ENCODE data around the gene SEC61A1.

SEC61A1 gene

DNA sequence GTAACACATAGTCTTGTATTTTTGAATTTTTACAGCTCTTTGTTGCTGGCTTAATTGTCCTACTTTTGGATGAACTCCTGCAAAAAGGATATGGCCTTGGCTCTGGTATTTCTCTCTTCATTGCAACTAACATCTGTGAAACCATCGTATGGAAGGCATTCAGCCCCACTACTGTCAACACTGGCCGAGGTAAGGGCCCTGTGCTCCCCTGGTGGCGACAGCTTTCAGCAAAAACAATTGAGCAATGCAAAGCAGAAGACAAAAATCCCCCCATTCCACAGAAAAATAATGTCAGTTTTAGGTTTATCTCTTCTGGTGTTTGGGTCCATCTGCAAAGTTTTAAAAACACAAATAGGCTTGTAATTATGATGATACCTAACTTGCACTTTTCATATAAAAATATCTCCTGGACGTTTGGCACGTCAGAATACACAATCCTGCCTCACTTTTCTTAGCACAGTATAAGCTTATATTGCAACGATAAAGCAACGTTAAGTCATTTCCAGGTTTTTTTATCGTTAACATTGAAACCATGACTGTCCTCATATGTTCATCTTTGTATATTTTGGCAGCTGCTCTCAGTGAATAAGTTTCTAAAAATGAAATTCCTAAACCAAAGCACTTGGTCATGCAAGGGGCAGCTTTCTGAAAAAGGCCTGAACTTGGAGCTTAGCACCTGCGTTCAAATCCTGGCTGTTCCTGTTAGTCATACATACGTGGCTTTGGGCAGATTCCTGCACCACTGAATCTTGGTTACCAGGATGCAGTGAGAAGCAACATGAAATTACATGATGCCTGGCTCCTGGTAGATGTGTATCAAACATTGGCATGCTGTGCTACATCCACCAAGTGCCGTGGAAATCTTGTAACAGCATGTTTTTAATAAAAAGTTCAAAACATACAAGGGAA, 8.5 kb downstream of the SEC61A1 start:
- DNase-seq, result no peak

GRCh38 chr3:128062033-128062745, 10.0 kb downstream of the SEC61A1 start:
- DNase-seq, result no peak

GRCh38 chr3:128063865-128064264, 11.6 kb downstream of the SEC61A1 start:
- no peak for DNase-seq

DNA sequence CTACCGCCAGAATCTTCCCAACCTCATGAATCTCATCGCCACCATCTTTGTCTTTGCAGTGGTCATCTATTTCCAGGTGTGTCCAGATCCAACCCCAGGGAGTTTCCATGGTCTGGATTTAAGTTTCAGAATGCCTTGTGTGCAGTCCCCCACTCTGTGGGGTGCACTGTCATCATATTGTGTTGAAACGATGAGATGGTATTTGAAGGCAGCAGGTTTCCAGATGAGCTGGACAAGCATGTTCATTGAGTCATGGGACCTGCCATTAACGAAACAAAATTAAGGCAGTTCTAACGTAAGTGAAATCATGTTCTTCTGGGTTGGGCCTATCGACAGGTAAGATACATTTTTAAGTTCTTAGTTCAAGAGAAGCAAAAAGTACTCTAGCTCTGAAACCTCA, 12.7 kb downstream of the SEC61A1 start:
- no peak for DNase-seq

DNA sequence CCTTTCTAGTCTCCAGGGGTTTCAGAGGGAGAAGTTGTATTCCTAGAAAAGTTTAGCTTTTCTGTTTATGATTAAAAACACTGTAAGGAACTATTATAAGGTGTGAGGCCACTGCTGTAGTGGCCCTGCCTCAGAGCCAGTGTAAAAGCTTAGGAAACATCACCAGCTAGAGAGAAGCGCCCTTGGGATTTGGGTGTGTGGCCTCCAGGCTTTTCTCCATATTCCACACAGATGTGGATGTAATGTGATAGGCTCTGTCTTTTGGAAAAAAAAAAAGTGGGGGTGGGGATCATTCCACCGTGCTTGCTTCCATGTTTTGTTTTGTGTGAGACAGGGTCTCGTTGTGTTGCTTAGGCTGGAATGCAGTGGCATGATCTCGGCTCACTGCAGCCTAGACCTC, 13.9 kb downstream of the SEC61A1 start:
- no peak for DNase-seq

- DNase-seq, result no peak
Observed at GRCh38 chr3:128066676-128067075, 14.4 kb downstream of the SEC61A1 start.

GRCh38 chr3:128067489-128067888, 15.3 kb downstream of the SEC61A1 start:
- no peak for DNase-seq

DNA sequence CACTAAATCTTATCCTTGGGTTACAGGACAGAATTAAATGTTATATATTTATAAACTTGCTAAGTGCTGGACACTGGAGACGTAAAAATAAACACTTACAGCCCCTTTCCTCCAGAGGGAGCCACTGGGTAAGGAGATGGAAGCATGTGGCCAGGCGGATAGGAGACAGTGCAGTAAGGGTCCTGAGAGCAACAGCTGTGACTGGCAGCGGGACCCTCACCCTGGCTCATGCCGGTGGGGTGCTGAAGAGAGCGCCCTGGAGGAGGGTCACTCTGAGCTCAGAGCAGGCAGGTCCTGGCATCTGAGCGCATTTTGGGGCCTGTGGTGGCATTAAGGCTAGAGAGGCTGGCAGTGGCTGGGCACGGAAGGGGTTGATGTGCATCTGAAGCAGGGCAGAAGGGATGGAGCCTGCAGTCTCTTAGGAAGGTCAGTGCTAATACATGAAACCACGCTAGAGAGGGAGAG, 16.0 kb downstream of the SEC61A1 start:
- no peak for DNase-seq

GRCh38 chr3:128069271-128069670, 17.0 kb downstream of the SEC61A1 start:
- no peak for DNase-seq

DNA sequence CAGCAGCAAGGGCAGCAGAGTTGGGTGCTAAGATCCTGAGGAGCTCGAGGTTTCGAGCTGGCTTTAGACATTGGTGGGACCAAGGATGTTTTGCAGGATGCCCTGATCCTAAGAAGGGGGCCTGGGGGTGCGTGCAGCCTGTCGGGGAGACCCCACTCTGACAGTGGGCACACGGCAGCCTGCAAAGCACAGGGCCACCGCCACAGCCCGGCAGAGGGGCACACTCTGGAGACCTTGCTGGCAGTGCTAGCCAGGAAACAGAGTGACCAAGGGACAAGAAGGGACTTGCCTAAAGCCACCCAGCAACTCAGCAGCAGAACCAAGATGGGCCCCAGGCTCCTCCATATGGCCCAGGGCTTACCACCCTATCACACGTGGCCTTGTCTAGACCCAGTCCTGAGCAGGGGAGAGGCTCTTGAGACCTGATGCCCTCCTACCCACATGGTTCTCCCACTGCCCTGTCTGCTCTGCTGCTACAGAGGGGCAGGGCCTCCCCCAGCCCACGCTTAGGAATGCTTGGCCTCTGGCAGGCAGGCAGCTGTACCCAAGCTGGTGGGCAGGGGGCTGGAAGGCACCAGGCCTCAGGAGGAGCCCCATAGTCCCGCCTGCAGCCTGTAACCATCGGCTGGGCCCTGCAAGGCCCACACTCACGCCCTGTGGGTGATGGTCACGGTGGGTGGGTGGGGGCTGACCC, 18.8 kb downstream of the SEC61A1 start:
- DNase-seq, result no peak

GRCh38 chr3:128071771-128072453, 19.7 kb downstream of the SEC61A1 start:
- no peak for DNase-seq

DNA sequence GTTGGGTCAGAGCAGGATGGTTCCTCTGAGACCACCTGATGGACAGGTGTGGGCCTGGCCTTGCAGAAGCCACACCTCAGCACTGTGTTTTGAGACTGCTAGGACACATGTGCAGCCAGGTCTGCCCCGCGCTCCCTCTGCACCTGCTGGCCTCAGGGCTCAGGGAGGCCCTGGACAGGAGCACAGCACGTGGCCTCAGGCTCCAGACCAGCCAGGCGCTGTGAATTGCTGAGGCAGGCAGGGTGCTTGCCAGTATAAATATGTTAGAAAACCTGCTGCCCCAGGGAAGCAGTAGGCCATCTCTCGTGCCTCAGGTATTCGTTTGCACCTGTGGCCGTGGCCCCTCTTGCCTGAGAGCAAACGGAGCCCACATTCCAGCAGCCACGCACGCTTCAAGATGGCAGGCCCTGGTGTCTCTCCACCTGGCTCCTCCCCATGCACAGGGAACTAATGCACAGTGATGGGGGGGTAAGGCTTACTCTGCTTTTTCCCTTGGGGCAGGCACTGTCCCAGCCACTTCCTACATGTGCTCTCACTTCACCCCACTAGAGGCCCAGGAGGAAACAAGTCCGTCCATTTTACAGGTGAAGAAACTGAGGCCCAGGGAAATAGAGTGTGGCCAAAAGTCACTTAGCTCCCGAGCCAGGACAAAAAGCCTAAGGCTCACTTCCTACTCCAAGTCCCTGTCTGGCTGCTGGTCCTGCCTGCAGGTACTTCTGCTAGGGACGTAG, 20.4 kb downstream of the SEC61A1 start:
- no peak for DNase-seq

DNA sequence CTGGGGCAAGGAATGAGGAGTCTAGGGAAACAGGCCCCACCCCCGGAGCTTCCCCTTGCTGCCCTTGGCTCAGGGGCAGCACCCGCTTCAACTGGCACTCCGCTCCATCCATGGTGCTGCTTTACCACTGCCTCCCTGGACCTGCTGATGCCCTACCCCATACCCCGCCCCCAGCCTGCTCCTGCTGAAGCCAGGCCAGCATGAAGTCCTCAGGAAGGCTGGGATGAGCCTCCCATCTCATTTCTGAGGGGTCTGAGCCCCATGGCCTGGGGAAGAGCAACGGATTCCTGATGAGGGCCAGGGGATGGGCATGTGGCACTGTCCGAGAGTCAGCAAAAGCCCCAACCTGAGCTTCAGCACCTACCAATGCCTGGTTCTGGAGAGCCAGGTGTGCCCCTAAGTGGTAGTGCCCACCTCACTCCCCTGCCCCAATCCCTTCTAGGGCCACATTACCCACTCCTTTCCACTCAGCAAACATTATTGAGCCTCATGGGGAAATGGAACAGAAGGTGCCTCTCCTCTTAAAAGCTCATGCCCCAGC, 21.0 kb downstream of the SEC61A1 start:
- DNase-seq, result no peak

DNA sequence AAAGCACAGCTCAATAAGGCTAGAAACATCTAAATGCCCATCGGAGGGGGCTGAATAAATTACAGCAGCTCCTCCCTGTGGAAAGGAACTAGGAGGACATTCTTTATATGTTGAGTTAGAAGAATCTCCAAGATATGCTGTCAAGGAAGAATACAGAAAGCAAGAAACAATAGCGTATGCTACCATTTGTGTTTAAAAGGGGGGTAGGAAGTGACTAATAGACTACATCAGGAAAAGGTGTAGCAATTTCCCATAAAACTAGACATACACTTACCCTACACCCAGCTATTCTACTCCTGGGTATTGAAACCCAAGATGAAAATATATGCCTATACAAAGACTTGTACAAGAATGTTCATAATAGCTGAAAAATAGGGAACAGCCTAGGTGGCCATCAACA, 21.6 kb downstream of the SEC61A1 start:
- no peak for DNase-seq

GRCh38 chr3:128074851-128075521, 22.7 kb downstream of the SEC61A1 start:
- DNase-seq, result no peak

GRCh38 chr3:128075522-128076482, 23.6 kb downstream of the SEC61A1 start:
- peak; percentile 80 for DNase-seq

GRCh38 chr3:128076483-128077201, 24.4 kb downstream of the SEC61A1 start:
- DNase-seq, result no peak

GRCh38 chr3:128077202-128077624, 25.0 kb downstream of the SEC61A1 start:
- no peak for DNase-seq

- DNase-seq, result no peak
Observed at GRCh38 chr3:128077665-128078064, 25.4 kb downstream of the SEC61A1 start.
